Activated naive CD4-positive, alpha-beta T cell treated with anti-CD3 and anti-CD28 coated beads for 36 hours (primary cell): ENCODE measurements around the gene CCDC18. TPM values are rescaled to one million over a fixed set of nuclear protein-coding genes. Genes with fewer than 3 reads are reported as not detected.
"Not testable (repeated sequence)": the region's sequence is repeated elsewhere in the genome, so short reads cannot be mapped to it uniquely, and the experiment has no call there.

ENCODE experiments used
- CTCF ChIA-PET: fragments of 350-600 bp; sonication (Branson Sonifier 250); formaldehyde crosslinking; loops from one replicate; lab custom pipeline; 2021; ENCODE audit warnings: antibody characterized with exemption; lab: Charles Lee
- DNase-seq: peaks from one replicate; pipeline ENCODE4 v3.0.0-alpha.2; 2020
- H3K27ac Mint-ChIP-seq: one replicate; pipeline ENCODE4 v1.8.0; 2021; ENCODE audit warnings: mild to moderate bottlenecking, mixed read lengths
- H3K27me3 Mint-ChIP-seq: one replicate; pipeline ENCODE4 v1.8.0; 2021; ENCODE audit warnings: low read depth, mixed read lengths
- H3K36me3 Mint-ChIP-seq: one replicate; pipeline ENCODE4 v1.8.0; 2021; ENCODE audit warnings: low read depth, mixed read lengths
- H3K4me1 Mint-ChIP-seq: one replicate; pipeline ENCODE4 v1.8.0; 2021; ENCODE audit warnings: low read depth, mixed read lengths
- H3K4me3 Mint-ChIP-seq: one replicate; pipeline ENCODE4 v1.8.0; 2021; ENCODE audit warnings: mild to moderate bottlenecking, moderate library complexity, mixed read lengths
- H3K9me3 Mint-ChIP-seq: one replicate; pipeline ENCODE4 v1.8.0; 2021; ENCODE audit warnings: mixed read lengths
- intact Hi-C: fragments of 100-400 bp; cut with micrococcal nuclease; formaldehyde crosslinking; loops from one replicate; pipeline ENCODE4 v1.15.1; 2023
- total RNA-seq, 2 experiments: library from RNA; stranded (reverse); gene quantifications; one replicate each; pipeline ENCODE4 v1.2.3, GENCODE V29; 2021

CCDC18 gene
- total RNA-seq, 2 experiments from 2014 or later: 16.2 to 16.4 TPM

DNA sequence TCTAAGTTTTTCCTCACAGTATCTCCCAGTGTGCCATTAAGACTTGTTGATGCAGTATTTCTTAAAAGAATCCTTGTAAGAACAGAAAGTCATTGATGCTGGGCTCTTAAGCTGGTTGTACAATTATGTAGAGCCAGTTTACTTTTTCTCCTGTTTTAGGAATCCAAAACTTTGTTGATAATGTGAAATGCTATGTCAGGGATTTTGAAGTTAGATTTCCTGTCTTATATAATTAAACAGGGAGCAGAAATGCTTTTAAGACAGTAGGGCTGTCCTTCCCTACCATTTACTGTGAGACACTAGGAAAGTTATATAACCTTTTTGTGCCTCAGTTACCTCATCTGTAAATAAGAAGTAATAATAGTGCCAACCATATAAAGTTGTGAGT is 26.0 kb downstream of the CCDC18 start:
- Mint-ChIP-seq H3K4me3 (no peak overlapping the region), H3K27ac (no peak overlapping the region), H3K9me3 (no peaks in the 10 kb centered on the region), H3K4me1 (no peaks in the 10 kb centered on the region), H3K36me3 (peaks cover 20% of the 10 kb centered on the region), H3K27me3 (no peaks in the 10 kb centered on the region)
- CTCF ChIA-PET: no interaction called here
- DNase-seq: no peak
- intact Hi-C loops: no loop called here

DNA sequence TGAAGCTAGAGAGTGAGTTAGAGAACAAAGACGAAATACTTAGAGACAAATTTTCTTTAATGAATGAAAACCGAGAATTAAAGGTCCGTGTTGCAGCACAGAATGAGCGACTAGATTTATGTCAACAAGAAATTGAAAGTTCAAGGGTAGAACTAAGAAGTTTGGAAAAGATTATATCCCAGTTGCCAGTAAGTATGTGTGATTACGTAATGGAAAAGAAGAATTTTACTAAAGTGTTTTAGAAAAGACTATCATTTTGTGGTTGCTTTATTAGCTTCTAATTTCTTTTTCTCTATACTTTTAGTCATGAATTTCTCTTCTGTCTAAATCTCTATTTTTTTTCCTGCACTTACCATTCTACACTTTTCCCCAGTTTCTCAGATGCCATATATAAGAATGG is 26.7 kb downstream of the CCDC18 start:
- Mint-ChIP-seq H3K4me1 (no peaks in the 10 kb centered on the region), H3K9me3 (no peaks in the 10 kb centered on the region), H3K27me3 (no peaks in the 10 kb centered on the region), H3K27ac (no peak overlapping the region), H3K36me3 (peaks cover 20% of the 10 kb centered on the region), H3K4me3 (no peak overlapping the region)
- no peak for DNase-seq
- intact Hi-C loops: no loop called here
- CTCF ChIA-PET: interaction anchor here (0.9 kb wide), 1 partner anchor 127 kb away, joined by 3 read pairs; no protein-coding TSS in a partner anchor

DNA sequence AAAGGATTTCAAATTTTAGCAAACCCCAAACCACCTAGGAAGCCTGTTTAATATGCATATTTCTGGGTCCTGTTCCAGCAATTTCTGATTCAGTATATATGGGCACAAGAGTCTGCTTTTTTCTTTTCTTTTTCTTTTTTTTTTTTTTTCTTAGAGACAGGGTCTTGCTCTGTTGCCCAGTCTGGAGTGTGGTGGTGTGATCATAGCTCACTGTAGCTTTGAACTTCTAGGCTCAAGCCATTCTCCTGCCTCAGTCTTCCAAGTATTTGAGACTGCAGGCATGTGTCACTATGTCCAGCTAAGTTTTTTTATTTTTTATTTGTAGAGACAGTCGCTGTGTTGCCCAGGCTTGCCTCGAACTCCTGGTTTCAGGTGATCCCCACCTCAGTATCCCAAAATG is 34.8 kb downstream of the CCDC18 start:
- H3K9me3 Mint-ChIP-seq: peaks cover 1% of the 10 kb centered on the region
- peaks cover 38% of the 10 kb centered on the region for H3K36me3 Mint-ChIP-seq
- DNase-seq: no peak
- H3K4me3 Mint-ChIP-seq: no peak overlapping the region
- intact Hi-C loops: no loop called here
- no peak overlapping the region for H3K27ac Mint-ChIP-seq
- H3K4me1 Mint-ChIP-seq: peaks cover 21% of the 10 kb centered on the region
- H3K27me3 Mint-ChIP-seq: no peaks in the 10 kb centered on the region
- CTCF ChIA-PET: no interaction called here

DNA sequence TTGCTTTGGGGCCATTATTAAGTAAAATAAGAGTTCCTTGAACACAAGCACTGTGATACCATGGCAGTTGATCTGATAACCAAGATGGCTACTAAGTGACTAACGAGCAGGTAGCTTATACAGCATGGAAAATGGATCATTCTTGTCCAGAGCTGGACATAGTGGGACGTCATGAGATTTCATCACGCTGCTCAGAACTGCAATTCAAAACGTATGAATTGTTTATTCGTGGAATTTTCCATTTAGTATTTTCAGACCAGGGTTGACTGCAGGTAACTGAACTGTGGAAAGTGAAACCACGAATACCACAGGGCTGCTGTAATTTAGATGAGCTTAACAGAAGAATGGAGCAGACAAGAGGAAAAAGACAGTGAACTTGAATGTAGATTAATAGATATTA is 38.9 kb downstream of the CCDC18 start:
- peak; percentile 40 for DNase-seq
- peaks cover 6% of the 10 kb centered on the region for H3K9me3 Mint-ChIP-seq
- H3K36me3 Mint-ChIP-seq: peaks cover 42% of the 10 kb centered on the region
- intact Hi-C loops: loop anchor here (1.0 kb wide), 1 partner anchor 139 kb away; no protein-coding TSS in a partner anchor
- H3K27me3 Mint-ChIP-seq: no peaks in the 10 kb centered on the region
- peak overlapping the region; percentile 51 for H3K4me3 Mint-ChIP-seq
- CTCF ChIA-PET: interaction anchor here (0.6 kb wide), 2 partner anchors 64 to 134 kb away, joined by 3 to 4 read pairs; no protein-coding TSS in a partner anchor
- peaks cover 21% of the 10 kb centered on the region for H3K4me1 Mint-ChIP-seq
- H3K27ac Mint-ChIP-seq: peak overlapping the region; percentile 54

DNA sequence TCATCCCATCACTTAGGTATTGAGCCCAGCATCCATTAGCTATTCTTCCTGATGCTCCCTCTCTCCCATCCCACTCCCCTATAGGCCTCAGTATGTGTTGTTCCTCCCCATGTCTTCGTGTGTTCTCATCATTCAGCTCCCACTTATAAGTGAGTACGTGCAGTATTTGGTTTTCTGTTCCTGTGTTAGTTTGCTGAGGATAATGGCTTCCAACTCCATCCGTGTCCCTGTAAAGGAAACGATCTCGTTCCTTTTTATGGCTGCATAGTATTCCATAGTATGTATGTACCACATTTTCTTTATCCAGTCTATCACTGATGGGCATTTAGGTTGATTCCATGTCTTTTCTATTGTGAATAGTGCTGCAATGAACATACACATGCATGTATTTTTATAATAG is 40.2 kb downstream of the CCDC18 start:
- H3K27me3 Mint-ChIP-seq, H3K4me3 Mint-ChIP-seq, DNase-seq, H3K27ac Mint-ChIP-seq, CTCF ChIA-PET, H3K9me3 Mint-ChIP-seq, intact Hi-C loops: not testable (repeated sequence)
- Mint-ChIP-seq H3K36me3 (peaks cover 48% of the 10 kb centered on the region), H3K4me1 (peaks cover 21% of the 10 kb centered on the region)

DNA sequence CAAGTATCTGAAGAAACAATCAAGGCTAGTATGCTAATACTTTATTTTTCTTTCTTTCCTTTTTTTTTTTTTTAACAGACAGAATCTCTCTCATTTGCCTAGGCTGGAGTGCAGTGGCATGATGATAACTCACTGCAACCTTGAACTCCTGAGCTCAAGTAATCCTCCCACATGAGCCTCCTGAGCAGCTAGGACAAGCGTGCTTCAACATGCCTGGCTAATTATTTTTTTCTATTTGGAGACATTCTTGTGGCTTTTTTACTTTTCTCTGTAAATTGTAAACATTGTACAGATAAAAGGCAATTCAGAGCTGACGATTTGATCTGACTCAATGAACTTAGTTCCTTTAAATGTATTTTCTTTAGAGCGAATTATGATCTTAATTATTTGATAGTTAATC is 41.4 kb downstream of the CCDC18 start:
- no peaks in the 10 kb centered on the region for H3K27me3 Mint-ChIP-seq
- H3K4me3 Mint-ChIP-seq: no peak overlapping the region
- no peak overlapping the region for H3K27ac Mint-ChIP-seq
- peaks cover 6% of the 10 kb centered on the region for H3K9me3 Mint-ChIP-seq
- no peak for DNase-seq
- CTCF ChIA-PET: interaction anchor here (0.6 to 0.7 kb wide), 2 partner anchors 12 to 13 kb away, joined by 3 to 4 read pairs; no protein-coding TSS in a partner anchor
- intact Hi-C loops: no loop called here
- peaks cover 21% of the 10 kb centered on the region for H3K4me1 Mint-ChIP-seq
- peaks cover 50% of the 10 kb centered on the region for H3K36me3 Mint-ChIP-seq

DNA sequence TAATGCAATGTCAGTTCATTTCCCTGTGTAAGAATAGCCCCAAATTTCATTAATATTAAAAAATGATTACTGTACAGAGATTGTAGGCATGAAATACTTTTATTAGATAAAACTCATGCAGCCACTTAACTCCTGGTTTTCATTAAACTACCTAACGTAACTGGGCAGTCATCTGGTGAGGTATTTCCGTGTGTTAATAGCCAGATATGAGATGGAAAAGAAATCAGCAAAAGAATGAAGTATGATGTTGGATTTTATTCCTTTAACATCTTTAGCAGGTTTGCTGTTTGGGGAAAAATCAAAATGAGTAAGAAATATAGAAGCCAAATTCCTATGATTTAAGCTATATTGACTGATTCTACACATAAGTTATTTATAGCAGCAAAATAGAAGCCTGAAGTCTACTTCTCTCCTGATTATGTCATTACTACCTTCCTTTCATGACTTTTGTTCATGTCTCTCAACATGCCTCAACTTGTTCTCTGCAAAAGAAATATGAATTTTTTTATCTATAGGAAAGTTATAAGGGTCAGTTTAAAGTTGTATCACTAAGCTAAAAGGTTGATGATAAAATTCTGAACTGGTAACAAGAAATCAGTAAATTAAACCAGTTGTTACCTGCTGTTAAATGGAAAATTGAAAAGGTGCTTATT is 42.6 kb downstream of the CCDC18 start:
- intact Hi-C loops: no loop called here
- Mint-ChIP-seq H3K4me3 (no peak overlapping the region), H3K9me3 (peaks cover 6% of the 10 kb centered on the region), H3K27ac (peak overlapping the region; percentile 46), H3K4me1 (peaks cover 18% of the 10 kb centered on the region), H3K27me3 (no peaks in the 10 kb centered on the region), H3K36me3 (peaks cover 42% of the 10 kb centered on the region)
- DNase-seq: no peak
- CTCF ChIA-PET: no interaction called here

DNA sequence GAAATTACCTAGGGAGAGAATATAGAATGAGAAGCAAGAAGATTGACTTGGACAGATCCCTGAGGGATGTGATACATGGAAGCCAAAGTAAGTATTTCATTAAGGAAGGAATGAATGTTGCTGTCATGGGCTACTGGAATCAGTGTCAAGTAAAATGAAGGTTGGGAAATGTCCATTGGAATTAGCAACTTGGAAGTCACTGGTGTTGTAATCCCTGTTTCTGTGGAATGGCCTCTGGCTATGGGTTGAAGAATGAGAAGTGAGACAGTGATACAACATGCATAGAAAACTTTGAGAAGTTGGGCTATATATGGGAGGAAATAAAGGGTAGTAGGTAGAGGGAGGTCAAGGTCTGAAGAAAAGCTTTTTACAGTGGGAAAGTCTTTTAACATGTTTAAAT is 54.7 kb downstream of the CCDC18 start:
- intact Hi-C loops: no loop called here
- no peak for DNase-seq
- no peaks in the 10 kb centered on the region for H3K27me3 Mint-ChIP-seq
- H3K36me3 Mint-ChIP-seq: peaks cover 46% of the 10 kb centered on the region
- no peaks in the 10 kb centered on the region for H3K9me3 Mint-ChIP-seq
- H3K4me1 Mint-ChIP-seq: no peaks in the 10 kb centered on the region
- CTCF ChIA-PET: no interaction called here
- no peak overlapping the region for H3K27ac Mint-ChIP-seq
- H3K4me3 Mint-ChIP-seq: no peak overlapping the region

DNA sequence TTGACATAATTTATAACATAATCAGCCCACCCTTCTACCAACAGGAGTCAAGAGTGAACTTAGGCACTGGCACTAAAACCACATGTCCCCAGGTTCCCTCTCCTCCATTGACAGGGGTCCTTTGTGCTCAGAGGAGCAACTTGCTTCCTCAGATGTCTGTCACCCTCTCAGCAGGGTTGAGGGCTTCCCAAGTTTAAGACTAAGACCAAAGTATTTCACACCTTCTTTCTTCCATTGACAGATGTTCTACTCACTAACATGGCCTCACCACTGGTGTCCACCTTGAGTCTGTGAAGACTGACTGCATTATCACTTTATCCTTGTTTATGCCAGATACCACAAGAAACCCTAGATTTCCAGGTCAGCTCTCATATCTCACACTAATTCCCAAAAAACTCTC is 56.5 kb downstream of the CCDC18 start:
- no peak for DNase-seq
- Mint-ChIP-seq H3K4me1 (no peaks in the 10 kb centered on the region), H3K36me3 (peaks cover 53% of the 10 kb centered on the region), H3K9me3 (no peaks in the 10 kb centered on the region), H3K27me3 (no peaks in the 10 kb centered on the region), H3K4me3 (no peak overlapping the region), H3K27ac (no peak overlapping the region)
- CTCF ChIA-PET: interaction anchor here (0.6 kb wide), 1 partner anchor 213 kb away, joined by 3 read pairs; no protein-coding TSS in a partner anchor
- intact Hi-C loops: no loop called here

DNA sequence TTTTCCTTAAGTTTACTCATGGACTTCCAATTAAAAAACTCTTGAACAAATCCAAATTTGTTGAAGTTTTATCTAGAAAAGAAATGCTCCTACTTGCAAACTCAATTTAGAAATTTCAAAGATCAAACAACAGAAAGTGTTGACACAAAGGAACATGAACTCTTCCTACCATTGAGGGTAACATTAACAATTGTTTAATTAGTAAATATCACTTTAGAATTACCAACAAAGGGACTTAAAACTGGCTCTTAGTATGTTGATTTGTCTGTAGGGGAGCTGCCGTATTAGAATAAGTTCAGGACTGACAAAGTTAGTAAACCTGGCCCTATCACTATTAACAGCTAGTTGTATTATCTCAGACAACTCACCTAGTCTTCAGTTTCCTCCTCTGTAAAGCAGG is 57.9 kb downstream of the CCDC18 start:
- Mint-ChIP-seq H3K4me3 (no peak overlapping the region), H3K4me1 (no peaks in the 10 kb centered on the region), H3K27me3 (no peaks in the 10 kb centered on the region), H3K27ac (no peak overlapping the region), H3K36me3 (peaks cover 60% of the 10 kb centered on the region), H3K9me3 (peaks cover 13% of the 10 kb centered on the region)
- intact Hi-C loops: no loop called here
- CTCF ChIA-PET: interaction anchor here (0.7 kb wide), 1 partner anchor 195 kb away, joined by 4 read pairs; no protein-coding TSS in a partner anchor
- no peak for DNase-seq

DNA sequence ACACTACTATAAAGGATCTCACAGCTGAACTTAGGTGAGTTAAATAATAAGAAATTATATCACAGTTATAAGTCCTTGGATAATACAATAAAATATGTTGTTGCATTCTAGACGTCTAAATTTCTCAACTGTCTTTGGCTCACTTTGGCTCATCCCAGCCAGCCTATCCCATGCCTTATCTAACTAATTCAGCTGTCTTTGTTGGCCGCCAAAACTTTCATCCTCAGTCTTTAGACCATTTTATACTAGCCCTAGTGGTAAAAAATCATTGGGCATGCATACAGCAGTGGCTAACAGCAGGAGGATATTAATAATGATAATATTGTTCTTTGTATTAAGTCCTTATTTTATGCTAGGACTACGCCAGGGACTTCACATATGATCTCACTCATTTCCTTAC is 59.3 kb downstream of the CCDC18 start:
- Mint-ChIP-seq H3K27ac (no peak overlapping the region), H3K9me3 (peaks cover 23% of the 10 kb centered on the region), H3K27me3 (no peaks in the 10 kb centered on the region), H3K4me3 (no peak overlapping the region), H3K36me3 (peaks cover 61% of the 10 kb centered on the region), H3K4me1 (no peaks in the 10 kb centered on the region)
- DNase-seq: no peak
- intact Hi-C loops: no loop called here
- CTCF ChIA-PET: no interaction called here

DNA sequence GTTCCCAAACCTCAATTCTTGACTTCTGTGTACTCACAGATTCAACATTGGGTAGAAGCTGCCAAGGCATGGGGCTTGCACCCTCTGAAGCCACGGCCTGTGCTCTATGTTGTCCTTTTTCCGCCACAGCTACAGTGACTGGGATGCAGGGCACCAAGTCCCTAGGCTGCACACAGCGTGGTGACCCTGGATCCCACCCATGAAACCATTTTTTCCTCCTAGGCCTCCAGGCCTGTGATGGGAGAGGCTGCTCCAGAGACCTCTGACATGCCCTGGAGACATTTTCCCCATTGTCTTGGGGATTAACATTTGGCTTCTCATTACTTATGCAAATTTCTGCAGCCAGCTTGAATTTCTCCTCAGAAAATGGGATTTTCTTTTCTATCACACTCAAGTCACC is 62.7 kb downstream of the CCDC18 start:
- CTCF ChIA-PET: interaction anchor here (1.0 kb wide), 1 partner anchor 11 kb away, joined by 4 read pairs; no protein-coding TSS in a partner anchor
- H3K27me3 Mint-ChIP-seq, H3K4me3 Mint-ChIP-seq, H3K4me1 Mint-ChIP-seq, intact Hi-C loops, DNase-seq, H3K27ac Mint-ChIP-seq: not testable (repeated sequence)
- H3K36me3 Mint-ChIP-seq: peaks cover 56% of the 10 kb centered on the region
- H3K9me3 Mint-ChIP-seq: peaks cover 23% of the 10 kb centered on the region
